HFFc6 (cell line): ENCODE measurements around the gene LIMA1. TPM values are rescaled to one million over a fixed set of nuclear protein-coding genes. Genes with fewer than 3 reads are reported as not detected.
A peak's percentile ranks its signal among the peaks of the same experiment; 100 is the strongest.
"Not testable (repeated sequence)": the region's sequence is repeated elsewhere in the genome, so short reads cannot be mapped to it uniquely, and the experiment has no call there.

Experiments
- DNase-seq: peaks from one replicate; pipeline ENCODE4 v3.0.0-alpha.2; 2018
- H3K27ac Mint-ChIP-seq: 2 replicates; pipeline ENCODE4 v1.8.0; 2020; ENCODE audit warnings: mild to moderate bottlenecking, mixed read lengths
- H3K27me3 Mint-ChIP-seq: 2 replicates; pipeline ENCODE4 v1.8.0; 2021; ENCODE audit warnings: mild to moderate bottlenecking, moderate library complexity, mixed read lengths; ENCODE audit not compliant: insufficient read depth
- H3K36me3 Mint-ChIP-seq: 2 replicates; pipeline ENCODE4 v1.8.0; 2021; ENCODE audit warnings: low read depth, mixed read lengths
- H3K4me1 Mint-ChIP-seq: 2 replicates; pipeline ENCODE4 v1.8.0; 2020; ENCODE audit warnings: low read depth, mixed read lengths
- H3K4me3 Mint-ChIP-seq: 2 replicates; pipeline ENCODE4 v1.8.0; 2020; ENCODE audit warnings: mild to moderate bottlenecking, moderate library complexity, mixed read lengths
- H3K9me3 Mint-ChIP-seq: 2 replicates; pipeline ENCODE4 v1.8.0; 2020; ENCODE audit warnings: mild to moderate bottlenecking, mixed read lengths
- total RNA-seq, 6 experiments: library from RNA; stranded (reverse); fragmentation: NEBNext Ultra II Directional; extraction: Animal tissue kit (Norgen Biotek cat#: 25700); gene quantifications; 2 replicates in 1 of 6; 3 replicates in 5 of 6; pipeline ENCODE4 v1.2.3, GENCODE V29; 2021
- TF ChIP-seq, protein P1 (sequence below): fragments of 200-600 bp; sonication (generic); IDR thresholded peaks from 2 replicates; pipeline ENCODE4 v1.5.0; 2021; ENCODE audit warnings: antibody characterized with exemption, mild to moderate bottlenecking

The LIMA1 gene
- total RNA-seq, 6 experiments from 2014 or later, result 259 to 335 (median 298) TPM

DNA sequence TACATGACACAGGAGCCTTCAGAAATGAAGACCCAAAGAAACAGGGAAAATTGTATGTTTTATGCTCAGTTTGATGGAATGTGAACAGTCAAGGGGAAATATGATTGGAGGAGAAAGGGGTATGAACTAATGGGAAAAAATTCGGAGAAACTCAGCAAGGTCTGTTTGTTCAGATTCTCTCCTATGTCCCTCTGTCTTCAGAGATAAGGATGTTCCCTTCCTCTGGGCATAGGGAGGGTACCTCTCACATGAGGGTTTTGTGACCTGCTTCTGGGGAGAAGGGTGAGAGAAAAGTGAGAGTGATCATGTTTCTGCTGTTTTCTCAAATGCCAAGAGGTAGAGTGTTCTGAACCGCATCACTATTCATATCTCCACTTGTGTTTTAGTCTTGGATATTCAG is 26.6 kb upstream of the LIMA1 start:
- Mint-ChIP-seq H3K4me3 (no peak overlapping the region), H3K4me1 (peaks cover 38% of the 10 kb centered on the region), H3K9me3 (no peaks in the 10 kb centered on the region), H3K36me3 (peaks cover 6% of the 10 kb centered on the region; the same call in 1 of the 2 replicates), H3K27ac (no peak overlapping the region), H3K27me3 (no peaks in the 10 kb centered on the region)
- TF ChIP-seq, protein P1, sequence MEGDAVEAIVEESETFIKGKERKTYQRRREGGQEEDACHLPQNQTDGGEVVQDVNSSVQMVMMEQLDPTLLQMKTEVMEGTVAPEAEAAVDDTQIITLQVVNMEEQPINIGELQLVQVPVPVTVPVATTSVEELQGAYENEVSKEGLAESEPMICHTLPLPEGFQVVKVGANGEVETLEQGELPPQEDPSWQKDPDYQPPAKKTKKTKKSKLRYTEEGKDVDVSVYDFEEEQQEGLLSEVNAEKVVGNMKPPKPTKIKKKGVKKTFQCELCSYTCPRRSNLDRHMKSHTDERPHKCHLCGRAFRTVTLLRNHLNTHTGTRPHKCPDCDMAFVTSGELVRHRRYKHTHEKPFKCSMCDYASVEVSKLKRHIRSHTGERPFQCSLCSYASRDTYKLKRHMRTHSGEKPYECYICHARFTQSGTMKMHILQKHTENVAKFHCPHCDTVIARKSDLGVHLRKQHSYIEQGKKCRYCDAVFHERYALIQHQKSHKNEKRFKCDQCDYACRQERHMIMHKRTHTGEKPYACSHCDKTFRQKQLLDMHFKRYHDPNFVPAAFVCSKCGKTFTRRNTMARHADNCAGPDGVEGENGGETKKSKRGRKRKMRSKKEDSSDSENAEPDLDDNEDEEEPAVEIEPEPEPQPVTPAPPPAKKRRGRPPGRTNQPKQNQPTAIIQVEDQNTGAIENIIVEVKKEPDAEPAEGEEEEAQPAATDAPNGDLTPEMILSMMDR, result no peak
- DNase-seq, result no peak

DNA sequence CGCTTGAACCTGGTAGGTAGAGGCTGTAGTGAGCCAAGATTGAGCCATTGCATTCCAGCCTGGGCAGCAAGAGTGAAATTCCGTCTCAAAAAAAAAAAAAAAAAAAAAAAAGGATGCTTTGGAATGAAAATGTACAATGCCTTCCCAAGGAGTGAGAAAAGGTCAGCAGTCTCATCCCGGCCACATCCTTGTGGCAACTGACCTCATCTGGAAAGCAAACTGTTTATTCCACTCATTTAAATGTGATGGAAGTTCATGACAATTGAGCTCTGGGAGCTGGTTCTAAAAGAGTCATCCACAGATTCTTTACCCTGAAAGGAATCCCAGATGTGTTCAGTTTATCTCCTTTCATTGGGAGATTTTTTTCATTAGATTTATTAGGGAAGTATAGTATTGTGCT is 19.4 kb upstream of the LIMA1 start:
- H3K27me3 Mint-ChIP-seq, result no peaks in the 10 kb centered on the region
- H3K36me3 Mint-ChIP-seq, result no peaks in the 10 kb centered on the region; the same call in 1 of the 2 replicates
- H3K27ac Mint-ChIP-seq, result peak overlapping the region; percentile 80
- TF ChIP-seq, protein P1, result no peak
- peaks cover 34% of the 10 kb centered on the region for H3K4me1 Mint-ChIP-seq
- DNase-seq, result peak; percentile 75
- no peaks in the 10 kb centered on the region for H3K9me3 Mint-ChIP-seq
- 0 out of 2 replicates have a peak overlapping the region, but pooled peaks have one; percentile 24 for H3K4me3 Mint-ChIP-seq

DNA sequence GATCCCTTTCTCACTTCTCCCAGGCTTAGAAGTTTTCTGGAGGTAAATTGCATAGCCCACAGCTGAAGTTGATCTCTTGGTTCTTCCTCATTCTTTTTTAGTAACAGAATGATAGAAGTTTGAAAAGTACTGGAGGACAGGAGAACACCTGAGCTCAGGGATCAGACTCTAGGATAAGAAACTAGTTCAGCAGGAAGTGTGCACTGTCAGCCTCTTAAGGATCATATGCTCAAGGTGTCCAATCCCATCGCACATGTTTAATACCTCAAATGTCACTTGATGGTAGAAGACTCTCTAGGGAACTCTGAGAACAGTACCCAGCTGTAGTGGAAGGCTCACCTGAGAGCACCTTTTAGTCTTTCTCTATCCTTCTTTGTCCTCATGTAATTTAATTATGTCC is 14.7 kb upstream of the LIMA1 start:
- Mint-ChIP-seq H3K27ac (no peak overlapping the region), H3K4me1 (peaks cover 18% of the 10 kb centered on the region), H3K27me3 (no peaks in the 10 kb centered on the region), H3K36me3 (no peaks in the 10 kb centered on the region), H3K9me3 (no peaks in the 10 kb centered on the region), H3K4me3 (no peak overlapping the region)
- no peak for DNase-seq
- TF ChIP-seq, protein P1, result no peak

DNA sequence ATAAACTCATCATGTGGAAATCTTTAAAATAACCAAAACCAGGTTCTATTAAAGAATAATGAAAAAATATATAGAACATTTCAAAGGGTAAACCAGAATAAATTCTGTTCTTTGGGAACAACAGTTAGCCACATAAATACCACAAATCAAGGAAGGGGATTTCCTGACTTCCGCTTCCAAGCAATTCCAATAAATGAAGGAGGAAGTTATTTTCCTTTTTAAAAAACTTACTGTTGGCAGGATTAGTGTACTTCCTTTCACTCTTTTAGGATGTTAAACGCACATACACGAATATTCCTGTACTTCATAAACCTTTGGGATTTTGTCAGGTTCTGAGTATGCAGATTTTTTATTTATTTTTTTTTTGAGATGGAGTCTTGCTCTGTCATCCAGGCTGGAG is 13.7 kb upstream of the LIMA1 start:
- Mint-ChIP-seq H3K4me1 (peaks cover 8% of the 10 kb centered on the region), H3K27me3 (no peaks in the 10 kb centered on the region), H3K9me3 (no peaks in the 10 kb centered on the region), H3K27ac (no peak overlapping the region), H3K36me3 (no peaks in the 10 kb centered on the region), H3K4me3 (no peak overlapping the region)
- TF ChIP-seq, protein P1, result no peak
- no peak for DNase-seq

DNA sequence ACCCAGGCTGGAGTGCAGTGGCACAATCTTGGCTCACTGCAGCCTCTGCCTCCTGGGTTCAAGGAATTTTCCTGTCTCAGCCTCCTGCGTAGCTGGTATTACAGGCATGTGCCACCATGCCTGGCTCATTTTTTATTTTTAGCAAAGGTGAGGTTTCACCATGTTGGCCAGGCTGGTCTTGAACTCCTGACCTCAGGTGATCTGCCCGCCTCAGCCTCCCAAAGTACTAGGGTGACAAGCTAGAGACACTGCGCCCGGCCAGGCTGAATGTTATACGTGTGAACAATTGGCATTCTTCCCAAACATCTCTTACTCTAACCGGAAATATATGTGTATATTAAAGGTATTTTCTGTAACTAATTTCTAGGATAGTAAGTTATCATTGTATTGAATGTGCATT is 13.2 kb upstream of the LIMA1 start:
- TF ChIP-seq, protein P1, result no peak
- peaks cover 4% of the 10 kb centered on the region; the same call in 1 of the 2 replicates for H3K36me3 Mint-ChIP-seq
- DNase-seq, result no peak
- H3K27ac Mint-ChIP-seq, result no peak overlapping the region
- H3K9me3 Mint-ChIP-seq, result no peaks in the 10 kb centered on the region
- no peaks in the 10 kb centered on the region for H3K27me3 Mint-ChIP-seq
- peaks cover 7% of the 10 kb centered on the region for H3K4me1 Mint-ChIP-seq
- H3K4me3 Mint-ChIP-seq, result no peak overlapping the region

DNA sequence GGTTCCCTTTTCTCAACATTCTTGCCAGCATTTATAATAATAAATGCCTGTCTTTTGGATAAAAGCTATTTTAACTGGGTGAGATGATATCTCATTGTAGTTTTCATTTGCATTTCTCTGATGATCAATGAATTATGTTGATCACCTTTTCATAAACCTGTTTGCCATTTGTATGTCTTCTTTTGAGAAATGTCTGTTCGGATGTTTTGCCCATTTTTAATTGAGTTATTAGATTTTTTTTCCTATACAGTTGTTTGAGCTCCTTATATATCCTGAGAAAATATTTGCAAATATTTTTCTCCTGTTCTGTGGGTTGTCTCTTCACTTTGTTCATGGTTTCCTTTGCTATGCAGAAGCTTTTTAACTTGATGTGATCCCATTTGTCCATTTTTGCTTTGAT is 8.1 kb upstream of the LIMA1 start:
- Mint-ChIP-seq H3K27ac (no peak overlapping the region), H3K9me3 (no peaks in the 10 kb centered on the region), H3K27me3 (no peaks in the 10 kb centered on the region), H3K36me3 (peaks cover 12% of the 10 kb centered on the region), H3K4me1 (no peaks in the 10 kb centered on the region), H3K4me3 (no peak overlapping the region)
- TF ChIP-seq, protein P1, result no peak
- DNase-seq, result no peak

DNA sequence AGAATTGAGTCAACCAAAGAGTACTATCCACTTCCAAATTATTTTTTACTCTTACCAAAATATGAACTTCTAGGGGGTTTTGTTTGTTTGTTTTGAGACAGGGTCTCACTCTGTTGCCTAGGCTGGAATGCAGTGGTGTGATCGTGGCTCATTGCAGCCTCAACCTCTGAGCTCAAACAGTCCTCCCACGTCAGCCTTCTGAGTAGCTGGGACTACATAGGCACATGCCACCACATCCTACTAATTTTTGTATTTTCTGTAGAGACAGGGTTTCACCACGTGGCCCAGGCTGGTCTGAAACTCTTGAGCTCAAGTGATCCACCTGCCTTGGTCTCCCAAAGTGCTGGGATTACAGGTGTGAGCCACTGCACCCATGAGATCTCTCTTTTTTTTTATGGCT is 7.4 kb upstream of the LIMA1 start:
- H3K4me1 Mint-ChIP-seq, DNase-seq, H3K9me3 Mint-ChIP-seq, H3K27ac Mint-ChIP-seq, H3K27me3 Mint-ChIP-seq, H3K4me3 Mint-ChIP-seq: not testable (repeated sequence)
- peaks cover 12% of the 10 kb centered on the region for H3K36me3 Mint-ChIP-seq
